GM12864 (cell line): ENCODE results near the gene NKD1.

Source experiments
- DNase-seq: peaks from one replicate; pipeline ENCODE4 v3.0.0-alpha.2; 2011; ENCODE audit warnings: low read depth
- H3K4me3 ChIP-seq: 2 replicates; pipeline ENCODE4 v1.5.1; 2011; ENCODE audit warnings: mild to moderate bottlenecking, low read depth, low read length, control low read depth
- CTCF ChIP-seq: IDR thresholded peaks from 2 replicates; pipeline ENCODE4 v1.5.1; 2011; ENCODE audit warnings: low read depth, mild to moderate bottlenecking, moderate library complexity, low read length, control low read depth, inconsistent platforms; ENCODE audit errors: missing control alignments

The NKD1 gene

GRCh38 chr16:50509521-50510341 lies 38.5 kb upstream of the NKD1 start:
- TF ChIP-seq CTCF: peak; percentile 95
- no peak overlapping the region for H3K4me3 ChIP-seq
- no peak for DNase-seq

DNA sequence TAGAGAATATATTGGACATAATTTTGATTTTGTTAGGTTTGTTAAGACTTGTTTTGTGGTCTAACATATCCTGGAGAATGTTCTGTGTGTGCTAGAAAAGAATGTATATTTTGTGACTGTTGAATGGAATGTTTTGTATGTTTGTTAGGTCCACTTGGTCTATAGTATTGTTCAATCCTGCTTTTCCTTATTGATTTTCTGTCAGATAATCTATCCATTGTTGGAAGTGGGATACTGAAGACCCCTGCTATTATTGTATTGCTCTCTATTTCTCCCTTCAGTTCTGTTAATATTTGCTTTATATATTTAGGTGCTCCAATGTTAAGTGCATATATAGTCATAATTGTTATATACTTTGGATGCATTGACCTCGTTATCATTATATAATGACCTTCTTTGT lies 33.0 kb upstream of the NKD1 start:
- H3K4me3 ChIP-seq: no peak overlapping the region
- TF ChIP-seq CTCF: no peak
- DNase-seq: no peak

DNA sequence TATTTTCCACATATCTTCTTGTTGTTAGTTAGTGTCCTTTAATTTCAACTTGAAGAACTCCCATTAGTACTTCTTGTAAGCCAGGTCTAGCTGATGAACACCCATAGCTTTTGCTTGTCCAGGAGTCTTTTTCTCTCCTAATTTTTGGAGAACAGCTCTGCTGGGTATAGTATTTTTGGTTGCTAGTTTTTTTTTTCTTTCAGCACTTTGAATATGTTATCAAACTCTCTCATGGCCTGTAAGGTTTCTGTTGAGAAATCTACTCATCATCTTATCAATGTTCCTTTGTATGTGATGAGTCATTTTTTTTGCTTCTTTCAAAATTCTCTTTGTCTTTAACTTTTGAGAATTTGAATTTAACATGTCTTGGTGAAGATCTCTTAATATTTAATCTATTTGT lies 31.8 kb upstream of the NKD1 start:
- no peak for DNase-seq
- no peak overlapping the region for H3K4me3 ChIP-seq
- no peak for TF ChIP-seq CTCF

- no peak for DNase-seq
- H3K4me3 ChIP-seq: no peak overlapping the region
- TF ChIP-seq CTCF: no peak
These were observed 31.3 kb upstream of the NKD1 start for GRCh38 chr16:50516890-50517289.

- no peak for DNase-seq
- no peak for TF ChIP-seq CTCF
- H3K4me3 ChIP-seq: no peak overlapping the region
These were observed 30.5 kb upstream of the NKD1 start for GRCh38 chr16:50517450-50518252.

DNA sequence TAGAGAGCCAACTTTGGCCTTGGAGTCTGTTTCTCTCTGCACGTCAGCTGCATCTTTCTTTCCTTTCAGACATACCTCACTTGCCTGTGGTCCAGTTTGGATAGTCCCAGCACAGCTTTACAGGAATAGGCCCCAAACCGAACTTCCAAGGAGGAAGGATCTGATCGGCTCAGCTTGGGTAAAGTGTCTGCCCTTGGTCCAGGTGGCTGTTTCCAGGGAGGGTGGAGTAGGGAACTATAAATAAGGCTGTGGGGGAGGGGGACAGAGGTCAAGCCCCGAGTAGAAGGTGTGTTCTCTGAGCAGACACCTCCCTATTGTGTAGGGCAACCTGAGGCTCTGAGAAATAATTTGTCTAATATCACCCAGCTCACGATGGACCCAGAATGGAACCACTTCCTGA lies 29.2 kb upstream of the NKD1 start:
- no peak overlapping the region for H3K4me3 ChIP-seq
- no peak for DNase-seq
- TF ChIP-seq CTCF: no peak
